T-helper 2 cell treated with Interferon-gamma antibody and Interleukin-4, amounts not matched to agents 5 μg/mL and 100 μg/mL, for 36 hours (primary cell): Measurements from ENCODE around the gene CWC27.

Experiments used
- DNase-seq: peaks from one replicate; pipeline ENCODE4 v3.0.0; 2021; ENCODE audit warnings: low spot score
- H3K27ac Mint-ChIP-seq: one replicate; pipeline ENCODE4 v1.8.0; 2021; ENCODE audit warnings: mild to moderate bottlenecking, mixed read lengths
- H3K27me3 Mint-ChIP-seq: one replicate; pipeline ENCODE4 v1.8.0; 2021; ENCODE audit warnings: low read depth, mixed read lengths
- H3K36me3 Mint-ChIP-seq: one replicate; pipeline ENCODE4 v1.8.0; 2021; ENCODE audit warnings: low read depth, mixed read lengths
- H3K4me1 Mint-ChIP-seq: one replicate; pipeline ENCODE4 v1.8.0; 2021; ENCODE audit warnings: low read depth, mixed read lengths
- H3K4me3 Mint-ChIP-seq: one replicate; pipeline ENCODE4 v1.8.0; 2022; ENCODE audit warnings: mild to moderate bottlenecking, moderate library complexity, mixed read lengths
- H3K9me3 Mint-ChIP-seq: one replicate; pipeline ENCODE4 v1.8.0; 2021; ENCODE audit warnings: mixed read lengths

CWC27 gene

GRCh38 chr5:64766941-64767340 lies 1.8 kb upstream of the CWC27 start:
- Mint-ChIP-seq H3K27ac (peak overlapping the region; percentile 13), H3K4me3 (peak overlapping the region; percentile 99), H3K9me3 (no peaks in the 10 kb centered on the region), H3K4me1 (peaks cover 33% of the 10 kb centered on the region), H3K36me3 (peaks cover 12% of the 10 kb centered on the region), H3K27me3 (no peaks in the 10 kb centered on the region)
- no peak for DNase-seq

GRCh38 chr5:64767959-64768357 lies 772 bp upstream of the CWC27 start:
- H3K27me3 Mint-ChIP-seq: no peaks in the 10 kb centered on the region
- H3K4me1 Mint-ChIP-seq: peaks cover 34% of the 10 kb centered on the region
- DNase-seq: peak; percentile 9
- peaks cover 12% of the 10 kb centered on the region for H3K36me3 Mint-ChIP-seq
- peak overlapping the region; percentile 99 for H3K4me3 Mint-ChIP-seq
- H3K27ac Mint-ChIP-seq: peak overlapping the region; percentile 97
- H3K9me3 Mint-ChIP-seq: no peaks in the 10 kb centered on the region

- H3K9me3 Mint-ChIP-seq: no peaks in the 10 kb centered on the region
- H3K4me1 Mint-ChIP-seq: peaks cover 37% of the 10 kb centered on the region
- no peak overlapping the region for H3K27ac Mint-ChIP-seq
- peaks cover 6% of the 10 kb centered on the region for H3K36me3 Mint-ChIP-seq
- no peak for DNase-seq
- H3K27me3 Mint-ChIP-seq: no peaks in the 10 kb centered on the region
- H3K4me3 Mint-ChIP-seq: peak overlapping the region; percentile 99
These were observed 1.1 kb downstream of the CWC27 start for GRCh38 chr5:64769855-64770254.

GRCh38 chr5:64771736-64772135 lies 3.0 kb downstream of the CWC27 start:
- Mint-ChIP-seq H3K9me3 (no peaks in the 10 kb centered on the region), H3K4me3 (no peak overlapping the region), H3K4me1 (peaks cover 30% of the 10 kb centered on the region), H3K36me3 (peaks cover 9% of the 10 kb centered on the region), H3K27me3 (no peaks in the 10 kb centered on the region), H3K27ac (no peak overlapping the region)
- DNase-seq: no peak

GRCh38 chr5:64773533-64773932 lies 4.8 kb downstream of the CWC27 start:
- H3K4me3 Mint-ChIP-seq: no peak overlapping the region
- H3K27ac Mint-ChIP-seq: no peak overlapping the region
- H3K36me3 Mint-ChIP-seq: peaks cover 9% of the 10 kb centered on the region

GRCh38 chr5:64775291-64775690 lies 6.6 kb downstream of the CWC27 start:
- no peak for DNase-seq
- Mint-ChIP-seq H3K27ac (no peak overlapping the region), H3K9me3 (no peaks in the 10 kb centered on the region), H3K4me3 (no peak overlapping the region), H3K36me3 (peaks cover 8% of the 10 kb centered on the region), H3K27me3 (no peaks in the 10 kb centered on the region), H3K4me1 (peaks cover 16% of the 10 kb centered on the region)

More at GRCh38 chr5:64773533-64773932, 4.8 kb downstream of the CWC27 start:
- H3K27me3 Mint-ChIP-seq: no peaks in the 10 kb centered on the region
- no peak for DNase-seq
- no peaks in the 10 kb centered on the region for H3K9me3 Mint-ChIP-seq
- H3K4me1 Mint-ChIP-seq: peaks cover 24% of the 10 kb centered on the region

GRCh38 chr5:64784451-64785025 lies 15.8 kb downstream of the CWC27 start:
- Mint-ChIP-seq H3K27ac (no peak overlapping the region), H3K9me3 (no peaks in the 10 kb centered on the region), H3K36me3 (peaks cover 8% of the 10 kb centered on the region), H3K4me3 (no peak overlapping the region), H3K27me3 (no peaks in the 10 kb centered on the region), H3K4me1 (peaks cover 6% of the 10 kb centered on the region)
- peak; percentile 49 for DNase-seq

GRCh38 chr5:64786372-64786771 lies 17.6 kb downstream of the CWC27 start:
- Mint-ChIP-seq H3K27ac (no peak overlapping the region), H3K36me3 (peaks cover 9% of the 10 kb centered on the region), H3K4me1 (peaks cover 11% of the 10 kb centered on the region), H3K27me3 (no peaks in the 10 kb centered on the region), H3K4me3 (no peak overlapping the region), H3K9me3 (no peaks in the 10 kb centered on the region)
- no peak for DNase-seq

GRCh38 chr5:64788156-64788555 lies 19.4 kb downstream of the CWC27 start:
- Mint-ChIP-seq H3K4me1 (peaks cover 11% of the 10 kb centered on the region), H3K9me3 (no peaks in the 10 kb centered on the region), H3K36me3 (peaks cover 9% of the 10 kb centered on the region), H3K4me3 (no peak overlapping the region), H3K27ac (no peak overlapping the region), H3K27me3 (no peaks in the 10 kb centered on the region)
- DNase-seq: no peak

GRCh38 chr5:64789457-64789856 lies 20.7 kb downstream of the CWC27 start:
- Mint-ChIP-seq H3K27me3 (no peaks in the 10 kb centered on the region), H3K4me3 (no peak overlapping the region), H3K4me1 (peaks cover 13% of the 10 kb centered on the region), H3K27ac (no peak overlapping the region), H3K36me3 (peaks cover 9% of the 10 kb centered on the region), H3K9me3 (no peaks in the 10 kb centered on the region)
- no peak for DNase-seq

GRCh38 chr5:64790210-64790609 lies 21.5 kb downstream of the CWC27 start:
- H3K27me3 Mint-ChIP-seq: no peaks in the 10 kb centered on the region
- H3K4me3 Mint-ChIP-seq: no peak overlapping the region
- H3K27ac Mint-ChIP-seq: no peak overlapping the region
- DNase-seq: no peak
- H3K4me1 Mint-ChIP-seq: peaks cover 13% of the 10 kb centered on the region
- no peaks in the 10 kb centered on the region for H3K9me3 Mint-ChIP-seq
- peaks cover 9% of the 10 kb centered on the region for H3K36me3 Mint-ChIP-seq

- no peak overlapping the region for H3K27ac Mint-ChIP-seq
- H3K9me3 Mint-ChIP-seq: no peaks in the 10 kb centered on the region
- H3K4me1 Mint-ChIP-seq: peaks cover 11% of the 10 kb centered on the region
- no peaks in the 10 kb centered on the region for H3K27me3 Mint-ChIP-seq
- peaks cover 2% of the 10 kb centered on the region for H3K36me3 Mint-ChIP-seq
- no peak overlapping the region for H3K4me3 Mint-ChIP-seq
- no peak for DNase-seq
These were observed 23.7 kb downstream of the CWC27 start for GRCh38 chr5:64792469-64792868.

GRCh38 chr5:64794053-64794770 lies 25.5 kb downstream of the CWC27 start:
- Mint-ChIP-seq H3K9me3 (no peaks in the 10 kb centered on the region), H3K36me3 (peaks cover 2% of the 10 kb centered on the region), H3K4me1 (peaks cover 7% of the 10 kb centered on the region), H3K4me3 (no peak overlapping the region), H3K27me3 (no peaks in the 10 kb centered on the region), H3K27ac (no peak overlapping the region)
- no peak for DNase-seq

- no peaks in the 10 kb centered on the region for H3K36me3 Mint-ChIP-seq
- H3K4me3 Mint-ChIP-seq: no peak overlapping the region
- no peaks in the 10 kb centered on the region for H3K9me3 Mint-ChIP-seq
- H3K27me3 Mint-ChIP-seq: no peaks in the 10 kb centered on the region
- DNase-seq: no peak
- H3K4me1 Mint-ChIP-seq: peaks cover 2% of the 10 kb centered on the region
- H3K27ac Mint-ChIP-seq: no peak overlapping the region
These were observed 27.6 kb downstream of the CWC27 start for GRCh38 chr5:64796301-64796700.

- H3K9me3 Mint-ChIP-seq: no peaks in the 10 kb centered on the region
- DNase-seq: no peak
- no peak overlapping the region for H3K4me3 Mint-ChIP-seq
- no peaks in the 10 kb centered on the region for H3K36me3 Mint-ChIP-seq
- no peak overlapping the region for H3K27ac Mint-ChIP-seq
- H3K27me3 Mint-ChIP-seq: no peaks in the 10 kb centered on the region
- no peaks in the 10 kb centered on the region for H3K4me1 Mint-ChIP-seq
These were observed 32.2 kb downstream of the CWC27 start for GRCh38 chr5:64800926-64801325.
